Activated T-cell treated with anti-CD3 and anti-CD28 coated beads for 48 hours (primary cell): Measurements from ENCODE around the gene PDE11A.

Experiments
- DNase-seq: peaks from one replicate; pipeline ENCODE4 v3.0.0-alpha.2; 2020; ENCODE audit warnings: low read depth

The PDE11A gene

DNA sequence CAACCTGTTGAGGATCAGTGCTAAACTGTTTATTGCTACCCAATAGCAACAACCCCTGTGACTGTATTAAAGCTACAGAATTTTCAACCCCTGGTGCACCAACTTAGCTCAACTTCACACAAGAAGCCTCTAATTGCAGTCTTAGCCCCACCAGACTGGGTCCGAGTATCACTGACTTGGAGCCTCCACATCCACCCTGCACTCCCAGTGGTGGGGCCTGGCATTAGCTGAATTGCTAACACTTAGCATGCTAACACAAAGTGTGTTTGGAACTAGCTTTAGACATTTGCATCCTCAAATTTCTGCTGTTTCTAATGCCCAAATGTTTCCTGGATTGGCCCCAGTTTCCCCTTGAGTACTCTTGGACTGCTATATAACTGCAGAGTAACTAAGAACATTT is 381.4 kb downstream of the PDE11A start:
- no peak for DNase-seq

GRCh38 chr2:177689623-177690022 is 383.0 kb downstream of the PDE11A start:
- DNase-seq = no peak

DNA sequence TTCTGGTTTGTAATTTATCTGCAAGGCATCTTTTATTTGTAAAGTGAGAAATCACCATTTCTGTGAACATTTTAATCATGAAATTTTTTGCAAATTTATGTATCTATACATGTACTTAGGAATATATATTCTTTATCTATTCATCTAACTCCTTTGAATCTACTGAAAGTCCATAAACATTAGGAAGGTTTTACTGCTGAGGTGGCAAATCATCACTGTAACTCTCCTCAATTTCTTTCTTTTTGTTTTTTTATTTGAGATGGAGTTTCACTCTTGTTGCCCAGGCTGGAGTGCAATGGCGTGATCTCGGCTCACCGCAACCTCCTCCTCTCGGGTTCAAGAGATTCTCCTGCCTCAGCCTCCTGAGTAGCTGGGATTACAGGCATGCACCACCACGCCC is 383.7 kb downstream of the PDE11A start:
- DNase-seq = no peak

- DNase-seq = no peak
Observed at GRCh38 chr2:177683661-177684069, 388.9 kb downstream of the PDE11A start.

- no peak for DNase-seq
Observed at GRCh38 chr2:177682836-177683660, 389.5 kb downstream of the PDE11A start.

GRCh38 chr2:177682006-177682405 is 390.6 kb downstream of the PDE11A start:
- no peak for DNase-seq

DNA sequence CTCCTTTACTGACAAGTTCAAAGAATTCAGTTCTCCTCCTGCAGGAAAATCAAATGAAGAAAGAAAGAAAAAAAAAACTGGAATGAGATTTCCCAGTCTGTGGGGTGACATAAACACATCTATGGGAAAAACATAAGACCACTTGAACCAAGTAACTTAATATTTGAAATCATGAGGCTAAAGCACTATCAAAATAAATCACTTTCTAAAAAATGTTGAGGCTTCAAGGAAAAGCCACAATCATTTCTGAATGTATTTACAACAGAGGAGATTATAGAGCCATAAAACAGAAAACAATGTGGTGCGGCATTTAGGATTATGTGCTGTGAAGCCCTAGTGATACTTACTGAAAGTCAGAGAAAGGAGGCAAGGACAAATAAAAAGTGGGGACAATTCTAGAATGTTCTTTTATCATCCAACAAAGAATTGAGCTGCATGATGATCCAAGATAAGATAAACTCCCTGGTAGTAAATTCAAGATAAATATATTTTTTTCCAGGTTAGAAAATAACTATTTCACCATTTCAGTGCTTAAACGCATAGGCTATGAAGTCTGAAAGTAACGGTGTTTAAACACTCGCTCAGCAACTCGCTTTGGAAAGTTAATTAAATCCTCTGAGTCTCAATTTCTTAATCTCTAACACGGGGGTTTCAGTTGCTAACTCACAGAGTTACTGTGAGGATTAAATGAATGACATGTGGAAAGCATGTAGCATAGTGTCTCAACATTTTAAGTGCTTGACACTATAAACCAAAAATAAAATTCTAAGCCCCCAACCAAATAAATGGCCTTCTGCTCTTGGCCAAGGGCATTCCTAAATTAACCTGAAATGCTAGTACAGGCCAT is 391.5 kb downstream of the PDE11A start:
- no peak for DNase-seq

DNA sequence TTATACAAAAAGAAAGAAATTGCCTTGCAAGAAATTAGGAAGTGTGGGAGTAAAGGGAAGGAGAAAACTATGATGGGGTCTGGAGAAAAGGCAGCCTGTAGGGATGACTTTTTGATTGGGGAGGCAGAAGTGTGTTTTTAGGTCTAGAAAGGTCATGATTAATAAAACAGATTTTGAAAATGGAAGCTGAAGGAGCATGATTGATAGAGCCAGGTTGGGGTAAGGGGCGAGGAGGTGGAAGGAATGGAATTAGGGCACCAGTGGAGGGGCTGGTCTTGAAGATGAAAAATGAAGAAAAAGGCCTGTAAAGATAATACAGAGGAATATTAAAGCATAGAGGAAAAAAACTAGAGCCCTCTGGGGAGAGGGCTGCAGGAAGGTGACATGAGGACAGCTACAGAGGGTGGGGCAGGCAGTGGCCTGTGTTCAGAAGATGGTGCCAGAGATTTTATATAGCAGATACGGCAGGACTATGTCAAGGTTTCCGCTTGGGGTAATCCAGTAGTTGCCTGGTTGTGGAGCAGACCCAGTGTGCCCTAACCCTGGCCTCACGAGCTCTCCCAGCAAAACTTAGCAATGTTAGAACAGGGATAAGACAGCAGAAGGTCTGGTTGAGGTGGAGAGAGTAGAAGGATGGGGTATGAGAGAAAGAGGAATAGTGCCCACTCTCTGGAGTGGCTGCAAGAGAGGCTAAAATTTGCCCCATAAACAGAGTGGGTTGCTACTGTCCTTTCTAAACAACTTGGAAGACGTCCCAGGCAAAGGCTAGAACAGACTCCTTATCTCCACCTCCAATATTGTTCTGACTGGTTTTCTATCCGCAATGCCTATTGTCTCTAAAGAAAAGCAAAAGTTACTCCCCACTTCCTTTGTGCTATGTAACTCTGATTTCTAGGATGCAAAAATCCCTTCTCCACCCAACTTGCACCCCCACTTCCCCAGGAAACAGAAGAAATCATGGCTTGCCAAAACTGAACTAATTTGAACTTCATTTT is 392.7 kb downstream of the PDE11A start:
- DNase-seq = no peak

DNA sequence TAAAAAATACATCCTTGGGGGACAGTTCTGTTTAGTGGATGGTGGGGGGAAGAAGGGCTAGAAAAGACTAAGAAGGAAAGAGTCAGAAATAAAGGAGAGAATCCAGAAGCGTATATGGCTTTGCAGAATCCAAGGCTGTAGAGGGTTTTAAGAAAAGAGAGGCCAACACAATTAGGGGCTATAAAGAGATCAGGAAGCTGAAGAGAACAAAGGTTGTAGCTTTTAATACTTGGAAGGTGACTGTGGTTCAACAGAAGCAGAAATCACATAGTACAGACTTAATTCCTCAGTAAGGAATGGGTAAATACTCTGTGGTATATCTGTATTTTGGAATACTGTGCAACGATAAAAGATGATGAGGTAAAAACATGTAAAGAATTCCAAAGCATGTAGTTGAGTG is 393.6 kb downstream of the PDE11A start:
- DNase-seq = no peak

- no peak for DNase-seq
Observed at GRCh38 chr2:177676636-177677035, 395.9 kb downstream of the PDE11A start.

GRCh38 chr2:177675825-177676224 is 396.8 kb downstream of the PDE11A start:
- no peak for DNase-seq

DNA sequence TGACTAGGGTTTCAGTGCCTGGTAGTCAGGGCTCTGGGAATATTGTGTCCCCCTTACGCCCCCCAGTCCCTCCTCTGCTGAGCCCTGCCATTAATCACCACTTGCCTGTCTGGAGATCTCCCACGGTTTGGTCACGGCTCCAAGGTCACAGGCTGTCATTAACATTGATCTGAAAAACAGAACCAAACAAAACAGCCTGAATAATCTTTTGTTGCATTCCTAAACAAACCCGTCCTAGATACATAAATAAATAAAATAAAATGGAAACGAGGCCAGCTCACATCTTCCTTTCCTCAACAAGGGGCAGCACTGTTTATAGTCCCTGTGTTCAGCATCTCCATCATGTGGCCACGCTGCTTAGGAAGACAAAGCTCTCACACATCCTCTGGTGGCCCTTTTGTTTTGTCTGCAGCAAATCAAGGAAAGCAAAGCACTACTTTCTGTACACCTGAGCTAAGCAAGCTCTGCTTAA is 397.2 kb downstream of the PDE11A start:
- DNase-seq = no peak

- DNase-seq = no peak
Observed at GRCh38 chr2:177673602-177674595, 398.7 kb downstream of the PDE11A start.

- no peak for DNase-seq
Observed at GRCh38 chr2:177671662-177672061, 400.9 kb downstream of the PDE11A start.

DNA sequence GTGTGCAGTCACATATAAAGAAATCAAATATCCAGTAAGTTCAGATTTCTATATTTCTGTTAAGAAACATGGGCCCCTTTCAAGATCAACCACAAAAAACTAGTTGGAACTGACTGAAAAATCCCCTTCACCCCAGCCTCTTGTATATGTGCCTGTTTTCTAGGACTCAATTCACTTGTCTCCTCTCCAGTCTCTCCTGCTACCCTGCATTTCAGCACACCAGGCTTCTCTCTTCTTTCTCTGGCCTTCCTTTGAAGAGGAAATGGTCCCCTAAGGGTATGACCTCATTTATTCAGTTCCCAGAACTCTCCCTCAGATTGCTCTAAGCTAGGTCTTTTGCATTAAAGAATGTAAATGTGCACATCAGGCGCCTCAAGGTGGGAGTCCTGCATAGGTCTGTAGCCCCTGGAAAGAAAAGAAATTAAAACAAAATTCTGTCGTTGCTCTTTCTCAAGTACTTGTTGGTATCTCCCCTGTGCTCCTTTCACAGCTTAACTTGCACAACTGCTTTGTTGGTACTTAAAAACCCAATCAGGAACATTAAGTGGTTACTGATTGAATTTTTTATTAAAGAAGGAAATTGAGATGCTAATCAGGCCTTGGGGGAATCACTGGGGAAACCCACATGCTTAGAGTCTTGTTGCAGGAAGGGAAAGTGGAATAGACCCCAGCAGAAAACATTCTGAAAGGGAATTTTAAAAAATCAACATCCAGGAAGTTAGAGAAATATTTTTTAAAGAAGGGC is 401.6 kb downstream of the PDE11A start:
- DNase-seq = no peak

GRCh38 chr2:177669625-177670330 is 402.8 kb downstream of the PDE11A start:
- DNase-seq = no peak

DNA sequence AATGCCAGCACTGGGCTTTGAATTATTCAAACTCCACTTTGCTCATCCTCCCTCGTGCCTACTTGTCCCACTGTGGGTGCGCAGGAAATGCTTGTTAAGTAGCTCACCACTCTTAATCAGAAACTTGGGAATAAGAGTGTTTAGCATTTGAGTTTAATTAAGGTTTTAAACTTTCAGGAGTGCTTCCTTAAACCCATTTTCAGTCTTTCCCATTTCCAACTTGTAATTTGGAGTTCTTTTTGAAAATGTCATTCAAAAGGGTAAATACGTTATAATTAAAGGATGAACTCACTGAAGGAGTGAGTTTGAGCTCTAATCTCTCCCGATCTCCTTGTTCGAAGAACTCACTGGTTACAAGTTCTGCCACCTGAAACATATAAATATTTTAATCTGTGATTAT is 403.4 kb downstream of the PDE11A start:
- DNase-seq = no peak

DNA sequence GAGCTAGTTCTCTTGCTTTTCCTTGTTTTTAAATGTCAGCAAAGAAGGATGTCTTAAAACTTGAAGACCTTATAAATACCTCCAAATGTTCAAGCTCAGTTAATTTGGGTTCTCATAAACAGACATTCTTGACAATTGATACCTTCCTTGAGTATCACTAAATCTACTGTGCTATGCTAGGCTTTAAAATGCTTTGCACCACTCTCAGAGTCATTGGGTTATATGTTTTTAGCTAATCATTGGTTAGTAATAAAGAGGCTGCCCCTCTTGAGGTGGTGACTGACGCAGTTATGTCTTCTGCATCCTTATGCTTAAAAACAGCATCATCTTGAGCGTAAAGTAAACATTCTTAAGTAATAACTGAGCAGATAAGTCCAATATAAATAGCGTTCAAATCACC is 404.0 kb downstream of the PDE11A start:
- no peak for DNase-seq

DNA sequence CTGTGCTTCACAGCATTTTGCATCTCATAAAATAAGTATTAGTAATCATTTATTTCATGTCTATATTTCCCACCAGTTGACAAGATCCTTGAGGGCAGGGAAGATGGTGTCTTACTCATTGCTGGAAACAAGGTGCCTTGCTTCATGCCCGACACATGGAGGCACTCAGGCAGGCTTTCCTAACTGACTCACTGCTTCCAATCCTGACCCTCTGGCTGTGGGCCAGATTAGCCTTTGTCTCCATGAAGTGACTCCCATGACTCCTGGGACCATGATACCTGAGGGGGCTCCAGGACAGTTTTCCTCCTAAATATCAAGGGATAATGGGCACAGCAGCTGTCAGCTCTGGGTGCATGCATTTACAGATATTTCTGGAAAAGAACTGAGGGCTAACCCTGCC is 405.0 kb downstream of the PDE11A start:
- no peak for DNase-seq
